ENCODE results near the gene DAB1. TPM values are rescaled to one million over a fixed set of nuclear protein-coding genes. Genes with fewer than 3 reads are reported as not detected.

The DAB1 gene
- total RNA-seq, 1 experiment from 2014 or later, result not detected

GRCh38 chr1:57063406-57064125, 360.3 kb downstream of the DAB1 start:
- no peak for ATAC-seq
- RAD21 ChIA-PET (ENCODE audit: low non-redundant PET in 1 of 2, low total read pairs in 2 of 2, uncharacterized antibody in 2 of 2, unreplicated experiment in 2 of 2), result no interaction called here
- Histone ChIP-seq H3K27ac (ENCODE audit: low read depth, low read length) (no peak overlapping the region), H3K4me3 (replicated peaks in 1 of 2; ENCODE audit: low read depth in 1 of 2, low read length in 2 of 2) (no peak overlapping the region), H4K20me1 (ENCODE audit: insufficient read depth) (no peaks in the 10 kb centered on the region), H3K4me1 (ENCODE audit: control insufficient read depth in 1 of 2, insufficient read depth in 2 of 2, low read length in 2 of 2) (no peaks in the 10 kb centered on the region), H3K36me3 (ENCODE audit: control insufficient read depth in 1 of 2, insufficient read depth in 2 of 2, low read length in 2 of 2) (no peaks in the 10 kb centered on the region), H3K79me2 (ENCODE audit: insufficient read depth, low read length) (no peaks in the 10 kb centered on the region), H3K9me3 (ENCODE audit: control insufficient read depth in 1 of 2, insufficient read depth in 1 of 2, low read depth in 1 of 2, low read length in 2 of 2) (no peaks in the 10 kb centered on the region), H3K9me2 (ENCODE audit: insufficient read depth) (no peaks in the 10 kb centered on the region), H3K4me2 (ENCODE audit: low read length) (no peak overlapping the region), H3K27me3 (ENCODE audit: insufficient read depth, low read length) (peaks cover 3% of the 10 kb centered on the region; the same call in 1 of the 2 replicates), H2AFZ (ENCODE audit: low read depth, low read length, poor library complexity, severe bottlenecking) (no peak overlapping the region), H3K9ac (ENCODE audit: low read length) (no peak overlapping the region)
- DNase-seq (ENCODE audit: low read depth, low spot score), result no peak
- no TSS peak for BruUV-seq (replicated peaks)
- CTCF ChIA-PET, result no interaction called here
- TF ChIP-seq ZFX (IDR thresholded peaks at IDR 0.05) (no peak), FOSL1 (IDR thresholded peaks at IDR 0.05; ENCODE audit: low read depth) (no peak), ZBTB33 (IDR thresholded peaks at IDR 0.05; ENCODE audit: extremely low read depth, insufficient replicate concordance, low read length) (no peak), REST (IDR thresholded peaks at IDR 0.05; ENCODE audit: low read depth) (no peak), YY1 (IDR thresholded peaks at IDR 0.05; ENCODE audit: extremely low read depth, insufficient replicate concordance, low read depth, low read length) (no peak), EGR1 (IDR thresholded peaks at IDR 0.05; ENCODE audit: low read depth) (no peak), SIN3A (IDR thresholded peaks at IDR 0.05; ENCODE audit: low read depth) (no peak), ZNF274 (IDR thresholded peaks at IDR 0.05; ENCODE audit: low read depth, low read length) (no peak), CTCF (IDR thresholded peaks at IDR 0.05 in 2 of 3, conservative IDR thresholded peaks at IDR 0.05 in 1 of 3; ENCODE audit: borderline replicate concordance in 1 of 3, insufficient read depth in 1 of 3, low read depth in 2 of 3, low read length in 2 of 3) (no peak), EZH2 (IDR thresholded peaks at IDR 0.05) (no peak), ELF1 (IDR thresholded peaks at IDR 0.05; ENCODE audit: borderline replicate concordance, low read depth) (no peak)
- POLR2A ChIA-PET, result no interaction called here
- intact Hi-C loops (cut with micrococcal nuclease), result no loop called here

Measured in HCT116 (cell line).